HCT116 (cell line): ENCODE measurements around the gene ADGRA1.

Experiments used
- POLR2AphosphoS5 ChIP-seq: IDR thresholded peaks from 2 replicates; pipeline ENCODE4 v1.6.1; 2011; ENCODE audit warnings: mild to moderate bottlenecking, low read depth, low read length, moderate library complexity
- SP1 ChIP-seq: IDR thresholded peaks from 2 replicates; pipeline ENCODE4 v1.6.1; 2012; ENCODE audit warnings: low read depth
- YY1 ChIP-seq: IDR thresholded peaks from 2 replicates; pipeline ENCODE4 v1.6.1; 2011; ENCODE audit warnings: low read length, low read depth, moderate library complexity, mild to moderate bottlenecking; ENCODE audit not compliant: insufficient replicate concordance; ENCODE audit errors: extremely low read depth
- TF ChIP-seq, protein P1 (sequence below): IDR thresholded peaks from 2 replicates; pipeline ENCODE4 v1.6.1; 2011; ENCODE audit warnings: mild to moderate bottlenecking, low read length, moderate library complexity; ENCODE audit not compliant: insufficient replicate concordance; ENCODE audit errors: extremely low read depth
- TF ChIP-seq, protein P2 (sequence below), 3 experiments: fragments of 200-600 bp in 1 of 3; sonication (generic) in 1 of 3; IDR thresholded peaks in 2 of 3; conservative IDR thresholded peaks in 1 of 3; 2 replicates each; pipeline ENCODE4 v1.5.1; 2012 to 2017; ENCODE audit warnings: low read depth in 2 of 3, low read length in 2 of 3, antibody characterized with exemption in 1 of 3, borderline replicate concordance in 1 of 3, control low read depth in 1 of 3, mild to moderate bottlenecking in 1 of 3, mixed read lengths in 1 of 3, mixed run types in 1 of 3, moderate library complexity in 1 of 3; ENCODE audit not compliant: insufficient read depth in 1 of 3
- TF ChIP-seq, protein P3 (sequence below): IDR thresholded peaks from 2 replicates; pipeline ENCODE4 v1.6.1; 2012
- TF ChIP-seq, protein P4 (sequence below): IDR thresholded peaks from 2 replicates; pipeline ENCODE4 v1.6.1; 2012; ENCODE audit warnings: low read depth

DNA sequence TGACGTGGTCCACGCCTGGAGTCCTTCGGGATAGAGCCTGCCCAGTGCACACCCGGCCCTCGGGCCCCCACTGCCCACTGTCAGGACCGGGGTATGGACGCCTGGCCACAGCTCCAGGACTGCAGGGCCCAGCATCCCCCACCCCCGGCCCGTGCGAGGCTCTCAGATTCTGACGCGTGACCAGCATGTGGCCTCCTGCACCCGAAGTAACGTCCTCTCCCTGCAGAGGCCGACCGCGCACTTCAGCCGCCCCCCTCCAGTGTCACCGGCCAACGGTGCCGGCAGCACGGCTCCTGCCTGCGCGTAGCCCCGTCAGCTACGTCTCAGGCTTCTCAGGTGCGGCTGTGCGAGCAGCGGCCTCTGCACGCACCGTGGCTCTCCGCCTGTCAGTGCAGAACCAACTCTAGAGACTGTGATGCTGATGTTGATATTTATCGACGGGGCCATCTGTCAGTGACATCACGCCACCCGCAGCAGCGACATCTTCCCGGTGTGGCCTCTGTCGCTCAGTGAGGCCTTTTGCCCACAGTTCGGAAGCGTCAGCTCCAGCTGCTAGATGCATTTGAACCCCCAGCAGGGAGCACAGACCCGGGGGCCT lies 40.1 kb upstream of the ADGRA1 start:
- TF ChIP-seq, protein P1, sequence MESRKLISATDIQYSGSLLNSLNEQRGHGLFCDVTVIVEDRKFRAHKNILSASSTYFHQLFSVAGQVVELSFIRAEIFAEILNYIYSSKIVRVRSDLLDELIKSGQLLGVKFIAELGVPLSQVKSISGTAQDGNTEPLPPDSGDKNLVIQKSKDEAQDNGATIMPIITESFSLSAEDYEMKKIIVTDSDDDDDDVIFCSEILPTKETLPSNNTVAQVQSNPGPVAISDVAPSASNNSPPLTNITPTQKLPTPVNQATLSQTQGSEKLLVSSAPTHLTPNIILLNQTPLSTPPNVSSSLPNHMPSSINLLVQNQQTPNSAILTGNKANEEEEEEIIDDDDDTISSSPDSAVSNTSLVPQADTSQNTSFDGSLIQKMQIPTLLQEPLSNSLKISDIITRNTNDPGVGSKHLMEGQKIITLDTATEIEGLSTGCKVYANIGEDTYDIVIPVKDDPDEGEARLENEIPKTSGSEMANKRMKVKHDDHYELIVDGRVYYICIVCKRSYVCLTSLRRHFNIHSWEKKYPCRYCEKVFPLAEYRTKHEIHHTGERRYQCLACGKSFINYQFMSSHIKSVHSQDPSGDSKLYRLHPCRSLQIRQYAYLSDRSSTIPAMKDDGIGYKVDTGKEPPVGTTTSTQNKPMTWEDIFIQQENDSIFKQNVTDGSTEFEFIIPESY = no peak
- TF ChIP-seq, protein P2, sequence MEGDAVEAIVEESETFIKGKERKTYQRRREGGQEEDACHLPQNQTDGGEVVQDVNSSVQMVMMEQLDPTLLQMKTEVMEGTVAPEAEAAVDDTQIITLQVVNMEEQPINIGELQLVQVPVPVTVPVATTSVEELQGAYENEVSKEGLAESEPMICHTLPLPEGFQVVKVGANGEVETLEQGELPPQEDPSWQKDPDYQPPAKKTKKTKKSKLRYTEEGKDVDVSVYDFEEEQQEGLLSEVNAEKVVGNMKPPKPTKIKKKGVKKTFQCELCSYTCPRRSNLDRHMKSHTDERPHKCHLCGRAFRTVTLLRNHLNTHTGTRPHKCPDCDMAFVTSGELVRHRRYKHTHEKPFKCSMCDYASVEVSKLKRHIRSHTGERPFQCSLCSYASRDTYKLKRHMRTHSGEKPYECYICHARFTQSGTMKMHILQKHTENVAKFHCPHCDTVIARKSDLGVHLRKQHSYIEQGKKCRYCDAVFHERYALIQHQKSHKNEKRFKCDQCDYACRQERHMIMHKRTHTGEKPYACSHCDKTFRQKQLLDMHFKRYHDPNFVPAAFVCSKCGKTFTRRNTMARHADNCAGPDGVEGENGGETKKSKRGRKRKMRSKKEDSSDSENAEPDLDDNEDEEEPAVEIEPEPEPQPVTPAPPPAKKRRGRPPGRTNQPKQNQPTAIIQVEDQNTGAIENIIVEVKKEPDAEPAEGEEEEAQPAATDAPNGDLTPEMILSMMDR (IDR thresholded peaks at IDR 0.05 in 2 of 3, conservative IDR thresholded peaks at IDR 0.05 in 1 of 3; ENCODE audit: borderline replicate concordance in 1 of 3, insufficient read depth in 1 of 3, low read depth in 2 of 3, low read length in 2 of 3) = no peak
- TF ChIP-seq, protein P3, sequence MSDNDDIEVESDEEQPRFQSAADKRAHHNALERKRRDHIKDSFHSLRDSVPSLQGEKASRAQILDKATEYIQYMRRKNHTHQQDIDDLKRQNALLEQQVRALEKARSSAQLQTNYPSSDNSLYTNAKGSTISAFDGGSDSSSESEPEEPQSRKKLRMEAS = no peak
- TF ChIP-seq SP1 (no peak), YY1 (no peak), POLR2AphosphoS5 (no peak)
- TF ChIP-seq, protein P4, sequence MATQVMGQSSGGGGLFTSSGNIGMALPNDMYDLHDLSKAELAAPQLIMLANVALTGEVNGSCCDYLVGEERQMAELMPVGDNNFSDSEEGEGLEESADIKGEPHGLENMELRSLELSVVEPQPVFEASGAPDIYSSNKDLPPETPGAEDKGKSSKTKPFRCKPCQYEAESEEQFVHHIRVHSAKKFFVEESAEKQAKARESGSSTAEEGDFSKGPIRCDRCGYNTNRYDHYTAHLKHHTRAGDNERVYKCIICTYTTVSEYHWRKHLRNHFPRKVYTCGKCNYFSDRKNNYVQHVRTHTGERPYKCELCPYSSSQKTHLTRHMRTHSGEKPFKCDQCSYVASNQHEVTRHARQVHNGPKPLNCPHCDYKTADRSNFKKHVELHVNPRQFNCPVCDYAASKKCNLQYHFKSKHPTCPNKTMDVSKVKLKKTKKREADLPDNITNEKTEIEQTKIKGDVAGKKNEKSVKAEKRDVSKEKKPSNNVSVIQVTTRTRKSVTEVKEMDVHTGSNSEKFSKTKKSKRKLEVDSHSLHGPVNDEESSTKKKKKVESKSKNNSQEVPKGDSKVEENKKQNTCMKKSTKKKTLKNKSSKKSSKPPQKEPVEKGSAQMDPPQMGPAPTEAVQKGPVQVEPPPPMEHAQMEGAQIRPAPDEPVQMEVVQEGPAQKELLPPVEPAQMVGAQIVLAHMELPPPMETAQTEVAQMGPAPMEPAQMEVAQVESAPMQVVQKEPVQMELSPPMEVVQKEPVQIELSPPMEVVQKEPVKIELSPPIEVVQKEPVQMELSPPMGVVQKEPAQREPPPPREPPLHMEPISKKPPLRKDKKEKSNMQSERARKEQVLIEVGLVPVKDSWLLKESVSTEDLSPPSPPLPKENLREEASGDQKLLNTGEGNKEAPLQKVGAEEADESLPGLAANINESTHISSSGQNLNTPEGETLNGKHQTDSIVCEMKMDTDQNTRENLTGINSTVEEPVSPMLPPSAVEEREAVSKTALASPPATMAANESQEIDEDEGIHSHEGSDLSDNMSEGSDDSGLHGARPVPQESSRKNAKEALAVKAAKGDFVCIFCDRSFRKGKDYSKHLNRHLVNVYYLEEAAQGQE = no peak
